ENCODE measurements around the gene FCGR3A.
"Not testable (repeated sequence)": the region's sequence is repeated elsewhere in the genome, so short reads cannot be mapped to it uniquely, and the experiment has no call there.

DNA sequence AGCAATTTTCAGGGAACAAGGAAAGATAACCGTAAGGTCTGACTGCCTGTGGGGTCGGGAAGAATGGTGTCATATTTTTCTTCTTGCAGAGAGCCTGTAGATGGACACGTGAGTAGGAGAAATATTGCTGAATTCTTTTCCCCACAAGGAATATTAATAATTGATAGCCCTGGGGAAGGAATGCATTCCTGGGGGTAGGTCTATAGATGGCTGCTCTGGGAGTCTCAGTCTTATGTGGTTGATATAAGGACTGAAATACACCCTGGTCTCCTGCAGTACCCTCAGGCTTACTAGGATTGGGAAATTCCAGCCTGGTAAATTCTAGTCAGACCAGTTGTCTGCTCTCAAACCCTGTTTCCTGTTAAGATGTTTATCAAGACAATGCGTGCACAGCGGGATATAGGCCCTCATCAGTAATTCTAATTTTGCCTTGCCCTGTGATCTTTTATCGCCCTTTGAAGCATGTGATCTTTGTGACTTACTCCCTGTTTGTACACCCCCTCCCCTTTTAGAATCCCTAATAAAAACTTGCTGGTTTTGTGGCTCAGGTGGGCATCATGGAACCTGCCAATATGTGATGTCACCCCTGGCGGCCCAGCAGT lies 12.4 kb downstream of the FCGR3A start:
- TF ChIP-seq, protein P1, sequence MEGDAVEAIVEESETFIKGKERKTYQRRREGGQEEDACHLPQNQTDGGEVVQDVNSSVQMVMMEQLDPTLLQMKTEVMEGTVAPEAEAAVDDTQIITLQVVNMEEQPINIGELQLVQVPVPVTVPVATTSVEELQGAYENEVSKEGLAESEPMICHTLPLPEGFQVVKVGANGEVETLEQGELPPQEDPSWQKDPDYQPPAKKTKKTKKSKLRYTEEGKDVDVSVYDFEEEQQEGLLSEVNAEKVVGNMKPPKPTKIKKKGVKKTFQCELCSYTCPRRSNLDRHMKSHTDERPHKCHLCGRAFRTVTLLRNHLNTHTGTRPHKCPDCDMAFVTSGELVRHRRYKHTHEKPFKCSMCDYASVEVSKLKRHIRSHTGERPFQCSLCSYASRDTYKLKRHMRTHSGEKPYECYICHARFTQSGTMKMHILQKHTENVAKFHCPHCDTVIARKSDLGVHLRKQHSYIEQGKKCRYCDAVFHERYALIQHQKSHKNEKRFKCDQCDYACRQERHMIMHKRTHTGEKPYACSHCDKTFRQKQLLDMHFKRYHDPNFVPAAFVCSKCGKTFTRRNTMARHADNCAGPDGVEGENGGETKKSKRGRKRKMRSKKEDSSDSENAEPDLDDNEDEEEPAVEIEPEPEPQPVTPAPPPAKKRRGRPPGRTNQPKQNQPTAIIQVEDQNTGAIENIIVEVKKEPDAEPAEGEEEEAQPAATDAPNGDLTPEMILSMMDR (IDR thresholded peaks at IDR 0.05; ENCODE audit: low read depth, low read length): not testable (repeated sequence)
- TF ChIP-seq MYC (IDR thresholded peaks at IDR 0.05; ENCODE audit: low read depth, low read length): not testable (repeated sequence)

Measured in NB4 (cell line).